PC-3 (cell line): ENCODE data around the gene SCN7A. TPM values are rescaled to one million over a fixed set of nuclear protein-coding genes. Genes with fewer than 3 reads are reported as not detected.
A peak's percentile ranks its signal among the peaks of the same experiment; 100 is the strongest.
"Not testable (repeated sequence)": the region's sequence is repeated elsewhere in the genome, so short reads cannot be mapped to it uniquely, and the experiment has no call there.

Experiments
- ATAC-seq: fragments of 200-7000 bp; cut with Tn5 transposase; 2 replicates; pipeline ENCODE4 v1.9.1; 2020; ENCODE audit warnings: mild to moderate bottlenecking, moderate library complexity
- BruUV-seq: library from RNA; stranded (reverse); fragments of 400-500 nt; replicated peaks from 2 replicates; lab custom pipeline; 2021; lab: Mats Ljungman, UMichigan
- CTCF ChIA-PET: fragments of 300-600 bp; sonication (Branson Sonifier 250); formaldehyde crosslinking; loops from one replicate; lab custom pipeline; 2022; ENCODE audit warnings: antibody characterized with exemption; lab: Charles Lee
- POLR2A ChIA-PET: fragments of 300-600 bp; sonication (Branson Sonifier 250); formaldehyde crosslinking; loops from one replicate; lab custom pipeline; 2022; ENCODE audit warnings: antibody characterized with exemption; ENCODE audit not compliant: unreplicated experiment; lab: Charles Lee
- DNase-seq: peaks from one replicate; pipeline ENCODE4 v3.0.0-alpha.2; 2015
- H2AFZ ChIP-seq: fragments of 300-600 bp; sonication (generic); 2 replicates; pipeline ENCODE4 v1.6.0; 2016; ENCODE audit warnings: antibody characterized with exemption, low read length
- H3F3A ChIP-seq: fragments of 300-600 bp; sonication (generic); one replicate; pipeline ENCODE4 v1.6.0; 2017; ENCODE audit warnings: antibody characterized with exemption, low read length, control low read depth, mild to moderate bottlenecking; ENCODE audit not compliant: unreplicated experiment
- H3K27ac ChIP-seq: fragments of 300-600 bp; sonication (generic); 2 replicates; pipeline ENCODE4 v1.5.1; 2016; ENCODE audit warnings: mild to moderate bottlenecking, low read length
- H3K27me3 ChIP-seq: fragments of 300-600 bp; sonication (generic); 2 replicates; pipeline ENCODE4 v1.6.1; 2016; ENCODE audit warnings: low read length, mixed read lengths
- H3K36me3 ChIP-seq: fragments of 300-600 bp; sonication (generic); 2 replicates; pipeline ENCODE4 v1.6.1; 2016; ENCODE audit warnings: low read depth, mixed run types, low read length, mixed read lengths
- H3K4me1 ChIP-seq: fragments of 300-600 bp; sonication (generic); 2 replicates; pipeline ENCODE4 v1.5.1; 2016; ENCODE audit warnings: low read length; ENCODE audit not compliant: insufficient read depth
- H3K4me2 ChIP-seq: fragments of 300-600 bp; sonication (generic); 2 replicates; pipeline ENCODE4 v1.6.0; 2016; ENCODE audit warnings: low read length
- H3K4me3 ChIP-seq: fragments of 300-600 bp; sonication (generic); 2 replicates; pipeline ENCODE4 v1.5.1; 2016; ENCODE audit warnings: mild to moderate bottlenecking, low read length, mixed read lengths
- H3K79me2 ChIP-seq: fragments of 300-600 bp; sonication (generic); 2 replicates; pipeline ENCODE4 v1.6.1; 2017; ENCODE audit warnings: low read length, mixed read lengths
- H3K9ac ChIP-seq: fragments of 300-600 bp; sonication (generic); 2 replicates; pipeline ENCODE4 v1.6.0; 2016; ENCODE audit warnings: mild to moderate bottlenecking, low read length
- H3K9me2 ChIP-seq: fragments of 300-600 bp; sonication (generic); replicated peaks from 2 replicates; pipeline ENCODE4 v1.6.1; 2016; ENCODE audit warnings: mixed run types, low read length, mixed read lengths
- H3K9me3 ChIP-seq: fragments of 300-600 bp; sonication (generic); 2 replicates; pipeline ENCODE4 v1.6.1; 2016; ENCODE audit warnings: low read length, mixed read lengths
- H4K20me1 ChIP-seq: fragments of 300-600 bp; sonication (generic); 2 replicates; pipeline ENCODE4 v1.6.1; 2016; ENCODE audit warnings: low read length, mixed read lengths
- CTCF ChIP-seq: fragments of 300-600 bp; sonication (generic); conservative IDR thresholded peaks from 2 replicates; pipeline ENCODE4 v1.5.1; 2017; ENCODE audit warnings: antibody characterized with exemption, low read depth, mild to moderate bottlenecking, low read length
- EZH2 ChIP-seq: fragments of 300-600 bp; sonication (generic); IDR thresholded peaks from one replicate; pipeline ENCODE4 v1.6.1; 2017; ENCODE audit warnings: antibody characterized with exemption, mild to moderate bottlenecking, low read length; ENCODE audit not compliant: unreplicated experiment
- EZH2phosphoT487 ChIP-seq: fragments of 300-600 bp; sonication (generic); IDR thresholded peaks from 2 replicates; pipeline ENCODE4 v1.6.1; 2018; ENCODE audit warnings: mild to moderate bottlenecking, antibody characterized with exemption, low read length, borderline replicate concordance
- intact Hi-C: fragments of 100-400 bp; cut with micrococcal nuclease; formaldehyde crosslinking; loops from 2 replicates; pipeline ENCODE4 v1.9.0; 2023
- total RNA-seq: library from RNA; depleted of rRNA; stranded (reverse); fragments of >200 nt; gene quantifications from 2 replicates; pipeline ENCODE4 v1.2.3, GENCODE V29; 2014

SCN7A gene
- total RNA-seq, 1 experiment from 2014 or later = not detected

- Histone ChIP-seq H3K4me3 (no peak overlapping the region), H3K4me2 (no peak overlapping the region), H3K9ac (no peak overlapping the region), H3K79me2 (no peaks in the 10 kb centered on the region), H4K20me1 (no peaks in the 10 kb centered on the region), H3K27ac (no peak overlapping the region), H3K4me1 (peaks cover 9% of the 10 kb centered on the region), H2AFZ (peak overlapping the region; percentile 8; the same call in 1 of the 2 replicates), H3K9me3 (no peaks in the 10 kb centered on the region), H3K36me3 (no peaks in the 10 kb centered on the region), H3F3A (no peaks in the 10 kb centered on the region), H3K27me3 (no peaks in the 10 kb centered on the region), H3K9me2 (0 out of 2 replicates have a peak, but pooled peaks cover 4% of the 10 kb centered on the region)
- no peak for TF ChIP-seq CTCF
- TF ChIP-seq EZH2 = no peak
- no peak for TF ChIP-seq EZH2phosphoT487
- intact Hi-C loops = loop anchor here (1.0 to 5.0 kb wide), 3 partner anchors 23 to 156 kb away; no protein-coding TSS in a partner anchor
- BruUV-seq = no TSS peak
- DNase-seq (no peak), ATAC-seq (no peak)
- POLR2A ChIA-PET = no interaction called here
- CTCF ChIA-PET = interaction anchor here (0.6 to 1.0 kb wide), 6 partner anchors 10 to 59 kb away, joined by 3 to 14 read pairs (median 4); partner anchors contain the start of gene SCN9A
Observed at GRCh38 chr2:166360906-166361305, 133.1 kb downstream of the SCN7A start.

- no peak overlapping the region for H3K27ac ChIP-seq
- no peak overlapping the region for H3K9ac ChIP-seq
- H3K79me2 ChIP-seq = no peaks in the 10 kb centered on the region
- no peaks in the 10 kb centered on the region for H3K27me3 ChIP-seq
- BruUV-seq = no TSS peak
- H3K9me3 ChIP-seq = no peaks in the 10 kb centered on the region
- no peak for ATAC-seq
- H2AFZ ChIP-seq = peak overlapping the region; percentile 8; the same call in 1 of the 2 replicates
- no peak overlapping the region for H3K4me3 ChIP-seq
- H3F3A ChIP-seq = no peaks in the 10 kb centered on the region
- H3K36me3 ChIP-seq = no peaks in the 10 kb centered on the region
- CTCF ChIA-PET = interaction anchor here (1.0 kb wide), 1 partner anchor 15 kb away, joined by 14 read pairs; the partner anchor contains the start of gene SCN9A
- POLR2A ChIA-PET = no interaction called here
- no peak overlapping the region for H3K4me2 ChIP-seq
- peaks cover 7% of the 10 kb centered on the region for H3K4me1 ChIP-seq
- TF ChIP-seq EZH2 (no peak), CTCF (no peak), EZH2phosphoT487 (no peak)
- intact Hi-C loops = loop anchor here (5.0 kb wide), 1 partner anchor 157 kb away; no protein-coding TSS in a partner anchor
- DNase-seq = no peak
- H4K20me1 ChIP-seq = no peaks in the 10 kb centered on the region
- H3K9me2 ChIP-seq = 0 out of 2 replicates have a peak, but pooled peaks cover 4% of the 10 kb centered on the region
Observed at GRCh38 chr2:166360426-166360825, 133.6 kb downstream of the SCN7A start.

GRCh38 chr2:166357950-166358321 lies 136.1 kb downstream of the SCN7A start:
- H3F3A ChIP-seq, CTCF ChIA-PET, H3K9ac ChIP-seq, H2AFZ ChIP-seq, POLR2A ChIA-PET, H3K9me2 ChIP-seq, H3K27me3 ChIP-seq, ATAC-seq, H3K4me3 ChIP-seq, H3K4me2 ChIP-seq, H3K9me3 ChIP-seq, H4K20me1 ChIP-seq, H3K36me3 ChIP-seq, DNase-seq, H3K79me2 ChIP-seq, H3K27ac ChIP-seq, intact Hi-C loops, H3K4me1 ChIP-seq, BruUV-seq: not testable (repeated sequence)
